HG02840 (cell line): ENCODE measurements around the gene RNFT2.
"Not testable (repeated sequence)": the region's sequence is repeated elsewhere in the genome, so short reads cannot be mapped to it uniquely, and the experiment has no call there.

Experiments used
- ATAC-seq: cut with Tn5 transposase; IDR thresholded peaks from one replicate; pipeline ENCODE4 v1.9.1; 2021; ENCODE audit warnings: mild to moderate bottlenecking, moderate library complexity, moderate number of reproducible peaks; ENCODE audit not compliant: unreplicated experiment, low FRiP score

Gene RNFT2

GRCh38 chr12:116789562-116789961, 51.4 kb downstream of the RNFT2 start:
- not testable (repeated sequence) for ATAC-seq

GRCh38 chr12:116790066-116790465, 52.0 kb downstream of the RNFT2 start:
- no peak for ATAC-seq

- ATAC-seq: no peak
These were observed 54.3 kb downstream of the RNFT2 start for GRCh38 chr12:116792403-116792802.

GRCh38 chr12:116794725-116795124, 56.6 kb downstream of the RNFT2 start:
- ATAC-seq: no peak

GRCh38 chr12:116797885-116798284, 59.8 kb downstream of the RNFT2 start:
- ATAC-seq: no peak

GRCh38 chr12:116798719-116799118, 60.6 kb downstream of the RNFT2 start:
- ATAC-seq: no peak

- ATAC-seq: no peak
These were observed 61.8 kb downstream of the RNFT2 start for GRCh38 chr12:116799955-116800354.

GRCh38 chr12:116800918-116801317, 62.8 kb downstream of the RNFT2 start:
- no peak for ATAC-seq

GRCh38 chr12:116802018-116802417, 63.9 kb downstream of the RNFT2 start:
- no peak for ATAC-seq

GRCh38 chr12:116803013-116803736, 65.1 kb downstream of the RNFT2 start:
- ATAC-seq: peak; percentile 62

- ATAC-seq: no peak
These were observed 65.9 kb downstream of the RNFT2 start for GRCh38 chr12:116804051-116804450.

GRCh38 chr12:116806845-116807440, 68.8 kb downstream of the RNFT2 start:
- no peak for ATAC-seq

- ATAC-seq: no peak
These were observed 69.4 kb downstream of the RNFT2 start for GRCh38 chr12:116807546-116807945.

- no peak for ATAC-seq
These were observed 70.3 kb downstream of the RNFT2 start for GRCh38 chr12:116808113-116809105.

- ATAC-seq: no peak
These were observed 74.1 kb downstream of the RNFT2 start for GRCh38 chr12:116812238-116812637.

- no peak for ATAC-seq
These were observed 75.3 kb downstream of the RNFT2 start for GRCh38 chr12:116813271-116814041.

GRCh38 chr12:116814766-116815165, 76.7 kb downstream of the RNFT2 start:
- not testable (repeated sequence) for ATAC-seq

GRCh38 chr12:116818341-116818856, 80.3 kb downstream of the RNFT2 start:
- no peak for ATAC-seq

GRCh38 chr12:116818948-116819832, 81.1 kb downstream of the RNFT2 start:
- ATAC-seq: peak; percentile 88
